Sigmoid colon (tissue), 7 donors: Measurements from ENCODE around the gene BCL10. TPM values are rescaled to one million over a fixed set of nuclear protein-coding genes. Genes with fewer than 3 reads are reported as not detected.

Source experiments
- DNase-seq: peaks from one replicate; pipeline ENCODE4 v3.0.0-alpha.2; 2019
- H3K27ac ChIP-seq, 4 donors: fragments of 200-600 bp; sonication (generic); one replicate each; pipeline ENCODE4 v1.5.1; 2016 to 2019; ENCODE audit warnings: mild to moderate bottlenecking in 1 of 4
- H3K27me3 ChIP-seq, 3 donors: fragments of 200-600 bp; sonication (generic); one replicate each; pipeline ENCODE4 v1.5.1; 2019; ENCODE audit warnings: mild to moderate bottlenecking in 1 of 3
- H3K36me3 ChIP-seq, 4 donors: fragments of 200-600 bp; sonication (generic); one replicate each; pipeline ENCODE4 v1.5.1; 2016 to 2019
- H3K4me1 ChIP-seq, 4 donors: fragments of 200-600 bp; sonication (generic); one replicate each; pipeline ENCODE4 v1.5.1; 2017 to 2019
- H3K4me3 ChIP-seq, 4 donors: fragments of 200-600 bp; sonication (generic); one replicate each; pipeline ENCODE4 v1.5.1; 2017 to 2019; ENCODE audit warnings: mild to moderate bottlenecking in 2 of 4, moderate library complexity in 1 of 4
- H3K9me3 ChIP-seq, 4 donors: fragments of 200-600 bp in 3 of 4; sonication (generic) in 3 of 4; one replicate each; pipeline versions ENCODE4 v1.5.1 to v1.6.1; 2013 to 2019
- CTCF ChIP-seq, 4 experiments: fragments of 450-650 bp in 3 of 4; fragments of 200-600 bp in 1 of 4; IDR thresholded peaks; one replicate each; pipeline ENCODE4 v1.5.1; 2016 to 2019; ENCODE audit warnings: antibody characterized with exemption in 4 of 4, mild to moderate bottlenecking in 3 of 4, moderate library complexity in 2 of 4
- EP300 ChIP-seq, 4 donors: sonication (generic); formaldehyde crosslinking; IDR thresholded peaks; one replicate each; pipeline ENCODE4 v1.6.1; 2017; ENCODE audit warnings: antibody characterized with exemption in 4 of 4
- POLR2A ChIP-seq, 2 donors: fragments of 450-650 bp; IDR thresholded peaks; one replicate each; pipeline ENCODE4 v1.6.1; 2016; ENCODE audit warnings: antibody characterized with exemption in 2 of 2, mild to moderate bottlenecking in 2 of 2, moderate library complexity in 2 of 2
- POLR2AphosphoS5 ChIP-seq, 4 donors: sonication (generic); formaldehyde crosslinking; IDR thresholded peaks; one replicate each; pipeline ENCODE4 v1.6.1; 2017; ENCODE audit warnings: antibody characterized with exemption in 4 of 4
- WGBS, 2 donors: extraction: QIAGEN DNeasy Blood & Tissue Kit; methylation state at CpG; one replicate each; pipeline ENCODE4 v1.1.7; 2013; 5-methylcytosine and 5-hydroxymethylcytosine counted together
- intact Hi-C: fragments of 100-400 bp; cut with DNase I; formaldehyde crosslinking; loops from one replicate; pipeline ENCODE4 v1.15.1; 2023
- polyA plus RNA-seq, 3 donors: library from polyadenylated mRNA; stranded (reverse); fragments of 200-250 nt; gene quantifications; one replicate each; pipeline ENCODE4 v1.2.3, GENCODE V29; 2013
- total RNA-seq, 4 donors: library from RNA; depleted of rRNA; stranded (reverse); fragments of >200 nt; gene quantifications; one replicate each; pipeline ENCODE4 v1.1.0, GENCODE V29; 2016
- donor health status: healthy with polysubstance abuse.
- donor health status: Bipolar disorder and iron deficiency.
- donor health status: healthy.

The BCL10 gene
- total and polyA plus RNA-seq, 7 donors, result 6.7 to 49.7 (median 14.2) TPM

GRCh38 chr1:85303440-85304162 lies 27.2 kb upstream of the BCL10 start:
- DNase-seq, result no peak
- Histone ChIP-seq H3K4me1 (peaks cover 0 to 8% (median 4%) of the 10 kb centered on the region in 4 donors), H3K9me3 (no peaks in the 10 kb centered on the region), H3K36me3 (no peaks in the 10 kb centered on the region), H3K4me3 (no peak overlapping the region), H3K27me3 (no peaks in the 10 kb centered on the region), H3K27ac (no peak overlapping the region)
- no peak for TF ChIP-seq POLR2AphosphoS5 (IDR thresholded peaks at IDR 0.05)
- no peak for TF ChIP-seq EP300 (IDR thresholded peaks at IDR 0.05)
- intact Hi-C loops, result loop anchor here (10.0 kb wide), 1 partner anchor 581 kb away; no protein-coding TSS in a partner anchor
- 66 to 90% methylated on average over 4 of the region's 4 CpGs for WGBS, 2 donors

DNA sequence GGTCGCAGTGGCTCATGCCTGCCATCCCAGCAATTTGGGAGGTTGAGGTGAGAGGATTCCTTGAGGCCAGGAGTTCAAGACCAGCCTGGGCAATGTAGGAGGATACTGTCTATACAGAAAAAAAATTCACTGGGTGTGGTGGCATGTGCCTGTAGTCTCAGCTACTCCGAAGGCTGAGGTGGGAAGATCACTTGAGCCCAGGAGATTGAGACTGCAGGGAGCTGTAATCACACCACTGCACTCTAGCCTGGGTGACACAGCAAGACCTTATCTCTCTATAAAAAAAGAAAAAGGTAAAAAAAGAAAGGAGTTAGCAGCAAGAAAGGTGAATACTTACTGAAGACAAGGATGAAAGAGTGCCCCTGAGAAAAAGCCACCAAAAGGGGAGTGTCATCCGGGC lies 23.7 kb upstream of the BCL10 start:
- 78 to 96% methylated on average over 3 of the region's 3 CpGs for WGBS, 2 donors
- Histone ChIP-seq H3K27ac (no peak overlapping the region), H3K27me3 (no peaks in the 10 kb centered on the region), H3K4me1 (peaks cover 0 to 20% (median 15%) of the 10 kb centered on the region in 4 donors), H3K4me3 (no peak overlapping the region), H3K36me3 (no peaks in the 10 kb centered on the region), H3K9me3 (no peaks in the 10 kb centered on the region)
- DNase-seq, result no peak
- intact Hi-C loops, result loop anchor here (10.0 kb wide), 1 partner anchor 585 kb away; no protein-coding TSS in a partner anchor
- TF ChIP-seq POLR2AphosphoS5 (IDR thresholded peaks at IDR 0.05) (no peak), EP300 (IDR thresholded peaks at IDR 0.05) (no peak), CTCF (IDR thresholded peaks at IDR 0.05) (no peak), POLR2A (IDR thresholded peaks at IDR 0.05) (no peak)

GRCh38 chr1:85297855-85298629 lies 21.6 kb upstream of the BCL10 start:
- intact Hi-C loops, result no loop called here
- H3K4me3 ChIP-seq, result peak overlapping the region in 3 of 4 donors; percentile 3 to 17 (median 10)

GRCh38 chr1:85297538-85297854 lies 21.1 kb upstream of the BCL10 start:
- peak overlapping the region; percentile 66 to 85 (median 78) for H3K27ac ChIP-seq
- H3K27me3 ChIP-seq, result no peaks in the 10 kb centered on the region
- H3K4me3 ChIP-seq, result peak overlapping the region in 3 of 4 donors; percentile 3 to 17 (median 10)
- 8 to 60% methylated on average over 1 of the region's 1 CpG for WGBS, 2 donors
- intact Hi-C loops, result no loop called here
- TF ChIP-seq CTCF (IDR thresholded peaks at IDR 0.05) (no peak), POLR2A (IDR thresholded peaks at IDR 0.05) (no peak), EP300 (IDR thresholded peaks at IDR 0.05) (no peak), POLR2AphosphoS5 (IDR thresholded peaks at IDR 0.05) (no peak)
- no peak for DNase-seq
- peaks cover 0 to 20% (median 15%) of the 10 kb centered on the region in 4 donors for H3K4me1 ChIP-seq
- no peaks in the 10 kb centered on the region for H3K9me3 ChIP-seq
- no peaks in the 10 kb centered on the region for H3K36me3 ChIP-seq

More at GRCh38 chr1:85297855-85298629, 21.6 kb upstream of the BCL10 start:
- 16 to 26% methylated on average over 11 of the region's 11 CpGs for WGBS, 2 donors
- no peaks in the 10 kb centered on the region for H3K36me3 ChIP-seq
- peaks cover 0 to 20% (median 15%) of the 10 kb centered on the region in 4 donors for H3K4me1 ChIP-seq
- DNase-seq, result no peak
- peak overlapping the region; percentile 66 to 85 (median 78) for H3K27ac ChIP-seq
- no peaks in the 10 kb centered on the region for H3K27me3 ChIP-seq
- H3K9me3 ChIP-seq, result no peaks in the 10 kb centered on the region
- TF ChIP-seq CTCF (IDR thresholded peaks at IDR 0.05) (no peak), POLR2AphosphoS5 (IDR thresholded peaks at IDR 0.05) (peak in 3 of 4 donors; percentile 57 to 74 (median 61))

DNA sequence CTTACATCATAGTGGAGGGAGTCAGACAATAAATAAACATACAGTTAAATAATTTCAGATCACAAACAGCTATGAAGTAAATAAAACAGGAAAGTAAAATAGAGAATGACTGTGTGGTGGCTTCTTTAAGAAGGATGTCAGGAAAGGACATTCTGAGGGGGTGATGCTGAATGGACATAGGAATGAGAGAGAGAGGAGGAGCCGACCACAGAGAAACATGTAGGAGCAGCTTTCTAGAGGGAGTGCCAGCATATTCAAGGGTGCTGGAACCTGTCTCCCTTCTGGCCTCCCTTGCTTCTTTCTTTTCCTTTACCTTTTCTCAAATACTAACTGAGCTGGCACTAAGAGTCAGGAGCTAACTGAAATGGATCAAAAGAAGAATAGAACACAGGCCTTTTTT lies 20.5 kb upstream of the BCL10 start:
- no peak for DNase-seq
- H3K27me3 ChIP-seq, result no peaks in the 10 kb centered on the region
- intact Hi-C loops, result no loop called here
- 79 to 84% methylated on average over 1 of the region's 1 CpG for WGBS, 2 donors
- no peaks in the 10 kb centered on the region for H3K36me3 ChIP-seq
- peak overlapping the region; percentile 66 to 85 (median 78) for H3K27ac ChIP-seq
- H3K9me3 ChIP-seq, result no peaks in the 10 kb centered on the region
- TF ChIP-seq POLR2A (IDR thresholded peaks at IDR 0.05), result no peak
- peaks cover 0 to 20% (median 15%) of the 10 kb centered on the region in 4 donors for H3K4me1 ChIP-seq
- H3K4me3 ChIP-seq, result no peak overlapping the region
